ENCODE results near the gene ALDH1L2.

- TF ChIP-seq POLR2A (IDR thresholded peaks at IDR 0.05; ENCODE audit: low read depth, low read length) = no peak
- no peak for TF ChIP-seq POLR2AphosphoS5 (IDR thresholded peaks at IDR 0.05; ENCODE audit: low read depth, low read length)
- no peak for TF ChIP-seq TAF1 (IDR thresholded peaks at IDR 0.05; ENCODE audit: borderline replicate concordance, low read depth, low read length)
These were observed 109.5 kb downstream of the ALDH1L2 start for GRCh38 chr12:104974626-104975290.

Data from GM12892 (cell line).